ENCODE data around the gene SPEN.
"Not testable (repeated sequence)": the region's sequence is repeated elsewhere in the genome, so short reads cannot be mapped to it uniquely, and the experiment has no call there.

The SPEN gene

GRCh38 chr1:15852828-15853302, 5.4 kb downstream of the SPEN start:
- DNase-seq (ENCODE audit: low spot score): no peak

GRCh38 chr1:15856888-15857287, 9.4 kb downstream of the SPEN start:
- DNase-seq (ENCODE audit: low spot score): no peak

GRCh38 chr1:15858069-15858670, 10.7 kb downstream of the SPEN start:
- DNase-seq (ENCODE audit: low spot score): no peak

- DNase-seq (ENCODE audit: low spot score): no peak
Measured at GRCh38 chr1:15858672-15859372, 11.3 kb downstream of the SPEN start.

- no peak for DNase-seq (ENCODE audit: low spot score)
Measured at GRCh38 chr1:15863156-15863901, 15.8 kb downstream of the SPEN start.

- no peak for DNase-seq (ENCODE audit: low spot score)
Measured at GRCh38 chr1:15866721-15867201, 19.3 kb downstream of the SPEN start.

- DNase-seq (ENCODE audit: low spot score): peak; percentile 72
Measured at GRCh38 chr1:15867288-15867687, 19.8 kb downstream of the SPEN start.

- DNase-seq (ENCODE audit: low spot score): no peak
Measured at GRCh38 chr1:15869413-15869812, 21.9 kb downstream of the SPEN start.

GRCh38 chr1:15870421-15870820, 22.9 kb downstream of the SPEN start:
- no peak for DNase-seq (ENCODE audit: low spot score)

- DNase-seq (ENCODE audit: low spot score): no peak
Measured at GRCh38 chr1:15874471-15874870, 27.0 kb downstream of the SPEN start.

- peak; percentile 76 for DNase-seq (ENCODE audit: low spot score)
Measured at GRCh38 chr1:15876357-15877055, 29.0 kb downstream of the SPEN start.

GRCh38 chr1:15881961-15882360, 34.5 kb downstream of the SPEN start:
- no peak for DNase-seq (ENCODE audit: low spot score)

- no peak for DNase-seq (ENCODE audit: low spot score)
Measured at GRCh38 chr1:15882665-15883064, 35.2 kb downstream of the SPEN start.

GRCh38 chr1:15883326-15883725, 35.8 kb downstream of the SPEN start:
- no peak for DNase-seq (ENCODE audit: low spot score)

- no peak for DNase-seq (ENCODE audit: low spot score)
Measured at GRCh38 chr1:15884477-15884876, 37.0 kb downstream of the SPEN start.

GRCh38 chr1:15885269-15885668, 37.8 kb downstream of the SPEN start:
- no peak for DNase-seq (ENCODE audit: low spot score)

GRCh38 chr1:15885701-15886610, 38.4 kb downstream of the SPEN start:
- peak; percentile 89 for DNase-seq (ENCODE audit: low spot score)

- no peak for DNase-seq (ENCODE audit: low spot score)
Measured at GRCh38 chr1:15886611-15887167, 39.2 kb downstream of the SPEN start.

- not testable (repeated sequence) for DNase-seq (ENCODE audit: low spot score)
Measured at GRCh38 chr1:15892857-15893599, 45.5 kb downstream of the SPEN start.

- no peak for DNase-seq (ENCODE audit: low spot score)
Measured at GRCh38 chr1:15895233-15895632, 47.7 kb downstream of the SPEN start.
